H1 (cell line): ENCODE measurements around the gene YOD1. TPM values are rescaled to one million over a fixed set of nuclear protein-coding genes. Genes with fewer than 3 reads are reported as not detected.

ENCODE experiments used
- CTCF ChIA-PET: fragments of 300-600 bp; sonication (Branson Sonifier 250); formaldehyde crosslinking; loops from one replicate; lab custom pipeline; 2021; ENCODE audit not compliant: partially characterized antibody; lab: Charles Lee
- POLR2A ChIA-PET: fragments of 300-600 bp; sonication (Branson Sonifier 250); formaldehyde crosslinking; loops from one replicate; lab custom pipeline; 2021; ENCODE audit warnings: inconsistent platforms; ENCODE audit not compliant: partially characterized antibody; lab: Charles Lee
- DNase-seq, 2 experiments: peaks; one replicate each; pipeline versions ENCODE4 v3.0.0 to v3.0.0-alpha.2; 2010 to 2022; ENCODE audit warnings: low spot score in 2 of 2, low read depth in 1 of 2, mixed read lengths in 1 of 2
- FAIRE-seq: peaks from 2 replicates; lab custom pipeline; 2011; peaks lifted over from hg19 to GRCh38; lab: Jason Lieb, UNC
- H2AFZ ChIP-seq: 2 replicates; pipeline ENCODE4 v1.8.1; 2012; ENCODE audit warnings: low read length, inconsistent platforms
- H2AK5ac ChIP-seq: 2 replicates; pipeline ENCODE4 v1.6.1; 2013; ENCODE audit warnings: low read depth, low read length
- H2BK120ac ChIP-seq: replicated peaks from 2 replicates; pipeline ENCODE3; 2013; ENCODE audit warnings: low read depth, low read length, inconsistent platforms
- H2BK12ac ChIP-seq: 2 replicates; pipeline ENCODE4 v1.6.1; 2013; ENCODE audit warnings: low read depth, low read length
- H2BK15ac ChIP-seq: 2 replicates; pipeline ENCODE4 v1.6.1; 2013; ENCODE audit warnings: low read length
- H2BK20ac ChIP-seq: 2 replicates; pipeline ENCODE4 v1.6.1; 2013; ENCODE audit warnings: low read length
- H2BK5ac ChIP-seq: 2 replicates; pipeline ENCODE4 v1.6.1; 2013; ENCODE audit warnings: low read depth, low read length
- H3K14ac ChIP-seq: 2 replicates; pipeline ENCODE4 v1.6.1; 2013; ENCODE audit warnings: inconsistent platforms; ENCODE audit not compliant: insufficient read length
- H3K18ac ChIP-seq: 2 replicates; pipeline ENCODE4 v1.6.1; 2013; ENCODE audit warnings: low read length; ENCODE audit errors: extremely low read depth
- H3K23ac ChIP-seq: 2 replicates; pipeline ENCODE4 v1.6.1; 2013; ENCODE audit warnings: inconsistent platforms; ENCODE audit not compliant: insufficient read length
- H3K23me2 ChIP-seq: 2 replicates; pipeline ENCODE4 v1.6.1; 2013; ENCODE audit warnings: low read depth, low read length
- H3K27ac ChIP-seq: 2 replicates; pipeline ENCODE4 v1.6.1; 2011; ENCODE audit warnings: low read depth, low read length, inconsistent platforms
- H3K27me3 ChIP-seq, 4 experiments: replicated peaks in 1 of 4; 1 replicate in 1 of 4; 2 replicates in 3 of 4; pipeline versions ENCODE4 v1.6.1 to v1.8.1; 2011 to 2013; ENCODE audit warnings: low read length in 3 of 4, mild to moderate bottlenecking in 3 of 4, inconsistent platforms in 2 of 4, mixed read lengths in 2 of 4, moderate library complexity in 1 of 4; ENCODE audit not compliant: control insufficient read depth in 3 of 4, insufficient read depth in 3 of 4; ENCODE audit errors: extremely low read depth in 1 of 4
- H3K36me3 ChIP-seq, 4 experiments: 2 replicates each; pipeline versions ENCODE4 v1.6.1 to v1.8.1; 2011 to 2013; ENCODE audit warnings: mild to moderate bottlenecking in 4 of 4, low read length in 3 of 4, moderate library complexity in 2 of 4, control low read depth in 1 of 4, inconsistent platforms in 1 of 4; ENCODE audit not compliant: insufficient read depth in 4 of 4, control insufficient read depth in 2 of 4
- H3K4ac ChIP-seq: replicated peaks from 2 replicates; pipeline ENCODE3; 2013; ENCODE audit warnings: low read length, low read depth, mixed read lengths, inconsistent platforms; ENCODE audit not compliant: insufficient read length
- H3K4me1 ChIP-seq, 4 experiments: replicated peaks in 1 of 4; 1 replicate in 1 of 4; 2 replicates in 3 of 4; pipeline versions ENCODE4 v1.6.1 to v1.8.1; 2011 to 2013; ENCODE audit warnings: low read length in 3 of 4, inconsistent platforms in 2 of 4, mixed read lengths in 1 of 4; ENCODE audit not compliant: insufficient read depth in 4 of 4, control insufficient read depth in 3 of 4
- H3K4me2 ChIP-seq, 2 experiments: 2 replicates each; pipeline versions ENCODE4 v1.6.1 to v1.8.1; 2011 to 2013; ENCODE audit warnings: low read depth in 2 of 2, low read length in 2 of 2, control low read depth in 1 of 2, inconsistent platforms in 1 of 2, mild to moderate bottlenecking in 1 of 2; ENCODE audit not compliant: insufficient read depth in 1 of 2
- H3K4me3 ChIP-seq, 4 experiments: fragments of 200-600, 300-600 bp in 1 of 4; sonication (generic), shearing (Covaris generic), sonication (Bioruptor Twin) in 1 of 4; 2 replicates each; pipeline versions ENCODE4 v1.5.1 to v1.8.1; 2011 to 2016; ENCODE audit warnings: low read length in 4 of 4, low read depth in 3 of 4, control low read depth in 2 of 4, inconsistent platforms in 2 of 4, mild to moderate bottlenecking in 2 of 4, mixed read lengths in 1 of 4, moderate library complexity in 1 of 4; ENCODE audit not compliant: insufficient read depth in 2 of 4; ENCODE audit errors: extremely low read depth in 1 of 4
- H3K56ac ChIP-seq: replicated peaks from 2 replicates; pipeline ENCODE3; 2013; ENCODE audit warnings: low read depth, mild to moderate bottlenecking, mixed read lengths, low read length, inconsistent platforms; ENCODE audit not compliant: insufficient read length
- H3K79me1 ChIP-seq: 2 replicates; pipeline ENCODE4 v1.6.1; 2013; ENCODE audit warnings: low read depth, low read length, control low read depth
- H3K79me2 ChIP-seq, 2 experiments: 2 replicates each; pipeline versions ENCODE4 v1.6.1 to v1.8.1; 2012 to 2013; ENCODE audit warnings: low read length in 2 of 2, mild to moderate bottlenecking in 2 of 2, inconsistent platforms in 1 of 2; ENCODE audit not compliant: insufficient read depth in 2 of 2, control insufficient read depth in 1 of 2
- H3K9ac ChIP-seq, 4 experiments: replicated peaks in 1 of 4; 1 replicate in 1 of 4; 2 replicates in 3 of 4; pipeline versions ENCODE4 v1.6.1 to v1.8.1; 2011 to 2013; ENCODE audit warnings: low read depth in 3 of 4, low read length in 3 of 4, control low read depth in 2 of 4, mild to moderate bottlenecking in 2 of 4, moderate library complexity in 2 of 4, inconsistent platforms in 1 of 4; ENCODE audit errors: extremely low read depth in 1 of 4
- H3K9me3 ChIP-seq, 2 experiments: 2 replicates each; pipeline versions ENCODE4 v1.6.1 to v1.8.1; 2012 to 2013; ENCODE audit warnings: mild to moderate bottlenecking in 2 of 2, moderate library complexity in 2 of 2, control low read depth in 1 of 2, inconsistent platforms in 1 of 2, low read depth in 1 of 2, low read length in 1 of 2, mixed read lengths in 1 of 2; ENCODE audit not compliant: insufficient read depth in 2 of 2
- H4K20me1 ChIP-seq, 2 experiments: replicated peaks in 1 of 2; 2 replicates each; pipeline versions ENCODE3 to v1.8.1; 2011 to 2013; ENCODE audit warnings: inconsistent platforms in 2 of 2, low read length in 2 of 2, mild to moderate bottlenecking in 1 of 2; ENCODE audit not compliant: insufficient read depth in 2 of 2, control insufficient read depth in 1 of 2
- H4K5ac ChIP-seq: 2 replicates; pipeline ENCODE4 v1.6.1; 2013; ENCODE audit warnings: low read length, low read depth, mixed read lengths, inconsistent platforms; ENCODE audit not compliant: insufficient read length
- H4K8ac ChIP-seq: 2 replicates; pipeline ENCODE4 v1.8.0; 2013; ENCODE audit warnings: mild to moderate bottlenecking, moderate library complexity, low read length, inconsistent platforms; ENCODE audit not compliant: insufficient read depth; ENCODE audit errors: extremely low read depth
- H4K91ac ChIP-seq: replicated peaks from 2 replicates; pipeline ENCODE3; 2013; ENCODE audit warnings: low read length, mixed read lengths, inconsistent platforms; ENCODE audit not compliant: insufficient read length
- HDAC6 ChIP-seq: IDR thresholded peaks from one replicate; pipeline ENCODE4 v1.7.1; 2012; ENCODE audit warnings: low read depth, mild to moderate bottlenecking, inconsistent platforms, low read length, moderate library complexity
- RAD21 ChIP-seq, 2 experiments: IDR thresholded peaks in 1 of 2; conservative IDR thresholded peaks in 1 of 2; 2 replicates each; pipeline ENCODE4 v1.6.1; 2011; ENCODE audit warnings: low read depth in 2 of 2, low read length in 2 of 2, improper control_type of control experiment in 1 of 2, inconsistent platforms in 1 of 2, mild to moderate bottlenecking in 1 of 2, moderate library complexity in 1 of 2
- WGBS, 2 experiments: shearing (Covaris generic) in 1 of 2; methylation state at CpG; one replicate each; pipeline versions ENCODE4 v1.1.6 to v1.1.7; 2013 to 2015; ENCODE audit warnings: low lambda C conversion rate in 2 of 2, mixed read lengths in 2 of 2, inconsistent platforms in 1 of 2, low coverage in 1 of 2, missing lambda C conversion rate in 1 of 2; ENCODE audit not compliant: insufficient replicate concordance in 2 of 2, insufficient coverage in 1 of 2, insufficient read length in 1 of 2; ENCODE audit errors: extremely low coverage in 1 of 2, missing lambda C conversion rate in 1 of 2; 5-methylcytosine and 5-hydroxymethylcytosine counted together
- polyA plus RNA-seq, 7 experiments: library from polyadenylated mRNA; depleted of rRNA in 3 of 7; stranded (reverse) in 5 of 7; unstranded in 2 of 7; fragments of >200 nt in 5 of 7; fragments of 200-250 nt in 2 of 7; gene quantifications; 1 replicate in 5 of 7; 2 replicates in 1 of 7; 4 replicates in 1 of 7; pipeline versions ENCODE4 v1.2.1 to v1.2.3, GENCODE V29; 2011 to 2013; ENCODE audit warnings: missing spikeins in 2 of 7, mixed read lengths in 2 of 7
- total RNA-seq: library from RNA; stranded (reverse); fragmentation: NEBNext Ultra II Directional; extraction: Animal tissue kit (Norgen Biotek cat#: 25700); gene quantifications from 2 replicates; pipeline ENCODE4 v1.2.1, GENCODE V29; 2021

YOD1 gene
- total and polyA plus RNA-seq, 2 of the 8 experiments (the other 6 are each of a cell fraction or from before 2014, with no cell fraction given): 1.9 to 11.8 TPM

DNA sequence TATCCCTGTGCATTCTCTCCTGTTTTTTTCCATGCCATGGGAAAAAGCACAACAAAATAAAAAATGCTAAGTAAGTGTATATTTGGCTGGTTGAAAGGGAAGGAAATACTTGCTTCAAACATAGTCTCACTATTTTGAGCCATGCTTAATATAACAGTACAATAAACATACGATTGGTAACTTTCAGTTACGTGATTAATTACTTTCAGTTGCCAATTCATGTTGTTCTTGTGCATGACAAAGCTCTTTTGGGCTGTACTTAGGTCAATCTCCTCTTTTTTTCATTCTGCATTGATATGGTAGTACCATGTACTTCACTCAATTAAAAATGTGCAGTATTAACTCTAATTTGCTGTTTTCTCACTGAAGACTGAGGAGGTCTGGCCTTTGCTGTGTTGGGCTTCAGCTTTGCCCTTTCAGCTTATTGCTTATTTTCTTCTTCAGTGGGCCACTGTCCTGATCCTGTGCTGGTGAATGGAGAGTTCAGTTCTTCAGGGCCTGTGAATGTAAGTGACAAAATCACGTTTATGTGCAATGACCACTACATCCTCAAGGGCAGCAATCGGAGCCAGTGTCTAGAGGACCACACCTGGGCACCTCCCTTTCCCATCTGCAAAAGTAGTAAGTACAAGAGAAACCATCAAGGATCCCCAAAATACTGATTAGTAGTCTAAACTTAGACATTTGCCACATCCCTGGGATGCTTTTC is 40.3 kb upstream of the YOD1 start:
- no peak overlapping the region for H3K4me2 ChIP-seq
- H2BK120ac ChIP-seq: no peak overlapping the region
- no peak overlapping the region for H3K4me3 ChIP-seq
- H3K23me2 ChIP-seq: no peaks in the 10 kb centered on the region
- H2AFZ ChIP-seq: peak overlapping the region; percentile 91
- 89% methylated on average over 4 of the region's 4 CpGs; no CpG with 5 or more reads in 1 of the 2 experiments for WGBS, 2 experiments
- no peak overlapping the region for H3K14ac ChIP-seq
- H4K5ac ChIP-seq: no peak overlapping the region
- H3K27ac ChIP-seq: no peak overlapping the region
- no peak overlapping the region for H2BK15ac ChIP-seq
- no peak overlapping the region for H2BK20ac ChIP-seq
- H3K79me1 ChIP-seq: no peaks in the 10 kb centered on the region
- no peaks in the 10 kb centered on the region for H3K79me2 ChIP-seq
- TF ChIP-seq RAD21 (IDR thresholded peaks at IDR 0.05 in 1 of 2, conservative IDR thresholded peaks at IDR 0.05 in 1 of 2; ENCODE audit: low read depth in 2 of 2, low read length in 2 of 2): peak in 1 of 2 experiments; percentile 7; a peak in 1 of 4 replicates
- no peak for TF ChIP-seq HDAC6
- H4K8ac ChIP-seq: no peak overlapping the region
- H2AK5ac ChIP-seq: no peak overlapping the region
- no peak overlapping the region for H4K91ac ChIP-seq
- H3K23ac ChIP-seq: no peak overlapping the region
- no peak overlapping the region for H3K56ac ChIP-seq
- no peaks in the 10 kb centered on the region for H4K20me1 ChIP-seq
- no peak overlapping the region for H2BK5ac ChIP-seq
- no peaks in the 10 kb centered on the region for H3K27me3 ChIP-seq
- POLR2A ChIA-PET: no interaction called here
- no peaks in the 10 kb centered on the region; a peak in 1 of 8 replicates for H3K36me3 ChIP-seq
- no peaks in the 10 kb centered on the region for H3K9me3 ChIP-seq
- CTCF ChIA-PET: interaction anchor here (0.6 to 1.7 kb wide), 2 partner anchors 9 to 310 kb away, joined by 3 read pairs; no protein-coding TSS in a partner anchor
- no peak for DNase-seq
- H3K4me1 ChIP-seq: no peaks in the 10 kb centered on the region
- FAIRE-seq: no peak
- no peak overlapping the region for H2BK12ac ChIP-seq
- H3K9ac ChIP-seq: no peak overlapping the region
- H3K18ac ChIP-seq: no peak overlapping the region
- H3K4ac ChIP-seq: no peak overlapping the region
